Activated T-cell treated with anti-CD3 and anti-CD28 coated beads for 1 hour (primary cell): ENCODE measurements around the gene GZMM.
"Not testable (repeated sequence)": the region's sequence is repeated elsewhere in the genome, so short reads cannot be mapped to it uniquely, and the experiment has no call there.

Source experiments
- DNase-seq: peaks from one replicate; pipeline ENCODE4 v3.0.0-alpha.2; 2020; ENCODE audit warnings: low read depth

Gene GZMM

DNA sequence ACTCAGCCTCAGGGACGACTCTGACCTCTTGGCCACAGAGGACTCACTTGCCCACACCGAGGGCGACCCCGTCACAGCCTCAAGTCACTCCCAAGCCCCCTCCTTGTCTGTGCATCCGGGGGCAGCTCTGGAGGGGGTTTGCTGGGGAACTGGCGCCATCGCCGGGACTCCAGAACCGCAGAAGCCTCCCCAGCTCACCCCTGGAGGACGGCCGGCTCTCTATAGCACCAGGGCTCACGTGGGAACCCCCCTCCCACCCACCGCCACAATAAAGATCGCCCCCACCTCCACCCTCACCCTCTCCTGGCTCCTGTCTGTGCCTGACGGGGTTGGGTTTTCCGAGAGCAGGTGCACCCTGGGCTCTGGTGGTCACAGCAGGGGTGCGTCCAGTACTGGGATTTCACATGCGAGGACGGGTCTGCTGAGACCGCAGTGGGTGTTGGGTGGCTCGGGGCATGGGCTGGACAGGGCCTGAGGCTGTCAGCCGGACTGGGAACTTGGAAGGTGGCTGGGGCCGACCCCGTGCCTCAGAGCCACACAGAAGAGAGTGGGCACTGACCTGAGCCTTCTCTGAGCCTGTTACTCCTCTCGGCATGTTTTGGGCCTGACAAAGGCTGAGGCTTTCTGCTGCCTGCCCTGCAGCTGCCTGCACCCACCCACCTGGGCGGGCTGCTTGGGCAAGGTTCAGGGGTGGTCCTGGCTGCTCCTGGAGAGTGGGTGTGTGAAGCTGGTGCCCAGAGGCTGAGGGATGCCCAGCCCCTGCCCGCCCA, 39.5 kb downstream of the GZMM start:
- DNase-seq = no peak

DNA sequence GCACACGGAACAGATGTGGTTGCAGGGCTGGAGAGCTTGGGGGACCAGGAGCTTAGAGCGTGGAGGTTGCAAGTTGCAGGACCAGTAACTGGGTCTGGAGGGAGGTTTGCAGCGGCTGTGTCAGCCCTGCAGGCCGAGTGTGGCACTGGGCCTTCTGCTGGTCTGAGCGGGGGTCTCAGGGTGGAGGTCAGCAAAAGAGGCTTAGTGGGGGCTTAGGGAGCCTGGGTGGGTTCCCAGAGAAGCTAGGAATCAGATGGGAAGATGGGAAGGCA, 40.1 kb downstream of the GZMM start:
- no peak for DNase-seq

DNA sequence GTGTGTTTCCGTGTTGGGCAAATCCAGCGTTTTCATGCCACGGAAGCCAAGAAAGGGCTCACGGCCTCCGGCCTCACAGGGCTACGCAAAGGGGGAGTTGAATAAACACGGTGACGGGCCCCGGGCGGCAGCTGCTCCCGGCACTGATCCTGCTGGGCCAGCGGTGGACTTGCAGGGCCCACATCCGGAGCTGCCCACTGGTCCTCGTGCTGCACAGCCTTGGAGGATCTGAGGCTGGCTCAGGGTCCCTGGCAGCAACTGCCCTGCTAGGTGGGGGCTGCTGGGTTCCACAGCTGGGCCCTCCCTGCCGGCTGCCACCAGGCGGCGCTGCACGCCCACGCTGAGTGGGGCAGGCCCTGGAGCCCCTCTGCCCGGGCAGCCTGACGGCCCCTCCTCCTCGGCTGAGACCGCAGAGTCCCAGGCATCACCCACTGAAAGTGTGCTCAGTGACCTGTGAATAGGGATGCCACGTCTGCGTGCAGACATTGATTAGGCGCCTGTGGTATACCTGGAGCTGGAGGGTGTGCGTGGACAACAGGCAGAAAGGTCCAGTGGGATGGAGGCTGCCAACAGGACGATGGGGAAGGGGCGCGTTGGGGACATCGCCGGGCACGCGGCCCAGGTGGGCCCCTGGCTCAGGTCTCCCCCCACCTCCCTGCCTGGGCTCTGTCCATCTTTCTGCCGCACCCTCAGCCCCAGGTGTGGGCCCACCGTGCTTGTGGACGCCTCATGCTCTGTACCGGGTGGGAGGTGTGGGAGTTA, 40.6 kb downstream of the GZMM start:
- peak; percentile 68 for DNase-seq

DNA sequence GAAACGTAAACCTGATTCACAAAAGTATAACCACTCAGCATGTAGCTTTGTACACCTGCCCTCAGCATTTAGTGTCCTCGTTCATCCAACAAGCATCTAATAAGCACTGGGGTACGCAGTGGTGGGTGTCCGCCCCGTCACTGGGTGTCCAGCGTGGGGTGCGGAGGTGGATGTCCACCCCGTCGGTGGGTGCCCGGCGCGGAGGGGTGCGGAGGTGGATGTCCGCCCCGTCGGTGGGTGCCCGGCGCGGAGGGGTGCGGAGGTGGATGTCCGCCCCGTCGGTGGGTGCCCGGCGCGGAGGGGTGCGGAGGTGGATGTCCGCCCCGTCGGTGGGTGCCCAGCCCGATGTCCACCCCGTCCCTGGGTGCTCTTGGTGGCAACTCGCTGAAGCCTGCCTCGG, 41.3 kb downstream of the GZMM start:
- DNase-seq = not testable (repeated sequence)

DNA sequence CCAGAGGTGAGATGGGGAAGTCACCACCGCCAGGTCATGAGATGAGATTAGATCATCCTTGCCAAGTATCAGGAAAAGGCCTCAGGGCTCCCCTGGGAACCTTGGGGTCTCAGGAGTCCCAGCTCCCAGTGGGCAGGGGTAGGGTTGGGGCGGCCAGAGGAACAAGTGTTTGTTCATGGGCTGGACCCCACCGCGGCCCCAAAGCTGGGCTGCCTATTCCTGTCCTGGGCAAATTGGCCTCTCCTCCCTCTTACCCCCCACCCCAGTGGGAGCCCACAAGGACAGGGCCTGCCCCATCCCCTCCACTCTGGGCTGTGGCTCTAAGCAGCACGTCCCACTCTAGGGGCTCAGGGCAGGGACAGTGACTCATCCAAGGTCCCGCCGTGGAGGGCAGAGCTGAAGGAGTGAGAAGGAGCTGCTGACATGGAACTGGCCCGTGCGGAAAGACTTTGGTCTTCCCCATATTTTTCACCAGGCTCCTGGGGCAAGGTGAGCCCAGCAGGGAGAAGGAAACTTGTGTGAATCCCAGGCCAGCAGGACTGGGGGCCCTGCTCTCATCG, 41.8 kb downstream of the GZMM start:
- no peak for DNase-seq

DNA sequence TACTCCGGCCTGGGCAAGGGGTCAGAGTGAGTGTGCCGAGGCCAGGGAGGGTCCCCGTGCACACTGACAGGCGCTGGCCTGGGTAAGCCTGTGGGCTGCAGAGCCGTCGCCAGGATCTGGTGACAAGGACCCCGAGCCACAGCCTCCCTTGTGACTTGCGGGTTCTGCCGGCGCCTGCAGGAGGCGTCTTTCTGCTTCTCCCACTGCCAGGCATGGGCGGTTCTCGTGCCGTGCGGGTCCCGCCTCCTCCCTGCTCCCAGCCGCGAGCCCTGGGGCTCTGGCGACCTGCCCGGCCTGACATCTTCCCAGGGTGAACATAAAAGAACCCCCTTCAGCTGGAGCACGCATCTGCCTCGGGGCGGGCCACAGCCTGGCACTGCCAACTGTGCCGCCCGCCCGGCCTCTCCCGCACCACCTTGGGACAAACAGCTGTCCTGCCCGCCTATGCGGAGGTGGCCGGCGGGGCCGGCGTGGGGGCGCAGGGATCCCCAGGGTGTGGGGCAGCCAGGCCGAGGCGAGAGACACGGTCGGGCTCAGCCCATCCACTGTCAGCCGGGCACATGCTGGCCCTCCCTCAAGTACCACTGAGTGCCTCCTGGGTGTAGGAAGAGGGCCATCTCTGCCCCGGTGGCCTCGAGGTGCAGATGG, 44.4 kb downstream of the GZMM start:
- peak; percentile 54 for DNase-seq

DNA sequence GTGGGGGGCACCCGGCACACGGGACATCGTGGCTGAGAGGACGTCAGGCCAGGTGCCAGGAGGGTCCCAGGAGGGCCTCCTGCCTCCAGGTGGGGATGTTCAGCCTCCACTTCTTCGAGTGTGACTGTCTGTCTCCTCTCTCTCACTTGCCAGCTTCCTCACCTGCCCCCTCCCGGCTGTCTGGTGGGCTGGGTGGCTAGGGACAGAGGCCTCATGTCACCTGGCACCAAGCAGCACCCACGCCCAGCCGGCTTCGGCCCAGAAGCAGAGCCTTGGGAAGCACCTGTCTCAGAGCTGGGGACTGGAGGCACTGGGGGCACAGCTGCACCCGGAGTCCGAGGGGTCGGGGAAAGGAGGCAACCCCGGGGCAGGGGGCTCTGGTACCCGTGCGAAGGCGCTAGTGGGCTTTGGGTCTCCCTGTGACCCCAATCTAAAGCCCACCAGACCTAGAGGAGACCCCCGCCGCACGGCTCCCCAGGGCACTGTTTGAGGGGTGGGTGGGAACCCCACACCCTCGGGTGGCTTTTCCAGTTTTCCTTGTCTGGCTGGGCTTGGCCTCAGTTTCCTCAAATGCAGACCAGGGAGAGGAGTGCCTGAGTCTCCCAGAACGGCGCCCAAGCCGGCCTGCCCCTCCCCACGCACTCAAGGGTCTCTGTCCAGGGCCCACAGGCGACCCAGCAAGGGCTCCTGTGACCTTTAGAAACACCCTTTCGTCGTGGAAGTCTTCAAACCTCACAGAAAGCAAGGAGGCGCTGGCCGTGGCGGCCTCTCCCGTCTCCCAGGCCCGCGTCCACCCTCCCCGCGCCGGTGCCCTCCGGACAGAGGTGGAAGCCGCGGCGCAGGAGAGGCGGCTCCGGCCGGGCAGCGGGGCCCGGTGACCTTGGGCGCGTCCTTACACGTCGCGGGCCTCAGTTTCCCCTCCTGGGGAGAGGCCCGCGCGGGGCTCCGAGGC, 45.2 kb downstream of the GZMM start:
- no peak for DNase-seq

DNA sequence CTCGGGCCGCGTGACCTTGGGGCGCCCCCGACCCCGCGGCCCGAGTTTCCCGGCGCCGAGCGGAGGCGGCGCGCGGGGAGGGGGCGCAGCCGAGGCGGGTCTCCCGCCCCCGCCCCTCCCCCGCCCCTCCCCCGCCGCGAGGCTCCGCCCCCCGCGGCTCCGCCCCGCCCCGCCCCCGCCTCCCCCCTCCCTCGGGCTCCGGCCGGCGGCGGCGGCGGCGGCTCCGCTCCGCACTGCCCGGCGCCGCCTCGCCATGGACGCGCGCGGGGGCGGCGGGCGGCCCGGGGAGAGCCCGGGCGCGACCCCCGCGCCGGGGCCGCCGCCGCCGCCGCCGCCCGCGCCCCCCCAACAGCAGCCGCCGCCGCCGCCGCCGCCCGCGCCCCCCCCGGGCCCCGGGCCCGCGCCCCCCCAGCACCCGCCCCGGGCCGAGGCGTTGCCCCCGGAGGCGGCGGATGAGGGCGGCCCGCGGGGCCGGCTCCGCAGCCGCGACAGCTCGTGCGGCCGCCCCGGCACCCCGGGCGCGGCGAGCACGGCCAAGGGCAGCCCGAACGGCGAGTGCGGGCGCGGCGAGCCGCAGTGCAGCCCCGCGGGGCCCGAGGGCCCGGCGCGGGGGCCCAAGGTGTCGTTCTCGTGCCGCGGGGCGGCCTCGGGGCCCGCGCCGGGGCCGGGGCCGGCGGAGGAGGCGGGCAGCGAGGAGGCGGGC, 46.0 kb downstream of the GZMM start, which contains the start of gene HCN2:
Gene HCN2, plus strand, starts transcription at position 189 of the 703 bp plus-strand sequence. Its CDS starts 65 bp downstream, at position 254.
- DNase-seq = no peak

DNA sequence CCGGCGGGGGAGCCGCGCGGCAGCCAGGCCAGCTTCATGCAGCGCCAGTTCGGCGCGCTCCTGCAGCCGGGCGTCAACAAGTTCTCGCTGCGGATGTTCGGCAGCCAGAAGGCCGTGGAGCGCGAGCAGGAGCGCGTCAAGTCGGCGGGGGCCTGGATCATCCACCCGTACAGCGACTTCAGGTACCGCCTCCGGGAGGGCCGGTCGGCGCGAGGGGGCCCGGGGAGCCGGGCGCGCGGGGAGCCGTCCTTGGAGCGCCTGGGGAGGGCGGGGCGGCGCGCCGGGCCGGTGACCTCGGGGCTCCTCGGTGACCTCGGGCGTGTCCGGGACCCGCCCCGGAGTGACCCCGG, 46.5 kb downstream of the GZMM start:
- DNase-seq = no peak

DNA sequence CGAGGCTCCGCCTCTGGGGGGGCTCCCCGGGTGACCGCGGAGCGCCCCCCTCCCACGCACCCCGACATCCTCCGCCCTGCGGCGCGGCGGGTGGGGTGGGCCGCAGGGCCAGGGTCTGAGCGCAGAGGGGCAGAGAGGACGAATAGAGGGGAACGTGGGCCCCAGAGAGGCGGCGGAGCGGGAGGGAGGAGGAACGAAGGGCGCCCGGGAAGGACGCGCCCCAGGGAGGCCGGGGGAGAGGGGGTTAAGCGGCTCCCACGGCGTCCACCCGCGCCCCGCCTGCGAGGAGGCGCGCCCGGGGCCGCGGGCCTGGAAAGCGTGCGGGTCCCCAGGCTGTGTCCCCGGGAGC, 46.9 kb downstream of the GZMM start:
- no peak for DNase-seq

DNA sequence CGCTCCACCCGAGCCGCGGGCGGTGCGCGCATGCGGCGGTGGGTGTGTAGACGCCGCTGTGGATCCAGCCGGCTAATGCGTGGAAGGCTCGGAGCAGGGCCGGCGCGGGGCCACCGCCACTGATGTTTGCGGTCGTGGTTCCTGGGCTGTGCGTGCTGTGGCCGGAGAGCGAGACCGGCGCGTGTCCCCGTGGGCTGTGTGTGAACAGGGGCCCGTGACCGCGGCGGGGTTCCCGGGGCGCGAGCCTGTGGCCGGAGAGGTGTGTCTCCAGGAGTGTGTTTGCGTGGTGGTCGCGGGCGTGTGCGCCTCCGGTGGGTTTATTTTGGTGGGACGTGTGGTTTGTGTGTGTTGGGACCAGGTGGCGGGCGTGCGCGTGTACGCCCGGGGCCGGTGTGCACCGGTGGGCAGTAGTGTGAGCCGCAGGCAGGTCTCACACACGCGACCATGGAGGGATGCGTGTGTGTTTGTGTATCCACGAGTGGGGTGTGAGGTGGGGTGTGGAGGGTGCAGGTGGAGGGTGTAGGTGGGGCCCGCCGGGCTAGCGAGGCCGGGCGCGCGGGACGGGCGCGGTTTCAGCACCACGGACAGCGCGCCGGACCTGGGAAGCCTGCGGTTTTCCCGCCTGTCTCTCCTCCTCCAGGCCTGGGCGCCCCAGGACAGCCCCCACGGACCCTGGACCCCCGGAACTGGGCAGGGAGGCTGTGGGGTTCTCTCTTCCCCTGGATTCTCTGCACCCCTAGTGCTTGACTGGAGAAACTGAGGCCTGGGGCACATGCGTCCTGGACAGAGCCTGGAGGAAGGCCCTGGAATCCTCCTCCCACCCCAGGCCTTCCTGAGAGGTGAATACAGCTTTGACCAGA, 47.5 kb downstream of the GZMM start:
- no peak for DNase-seq

DNA sequence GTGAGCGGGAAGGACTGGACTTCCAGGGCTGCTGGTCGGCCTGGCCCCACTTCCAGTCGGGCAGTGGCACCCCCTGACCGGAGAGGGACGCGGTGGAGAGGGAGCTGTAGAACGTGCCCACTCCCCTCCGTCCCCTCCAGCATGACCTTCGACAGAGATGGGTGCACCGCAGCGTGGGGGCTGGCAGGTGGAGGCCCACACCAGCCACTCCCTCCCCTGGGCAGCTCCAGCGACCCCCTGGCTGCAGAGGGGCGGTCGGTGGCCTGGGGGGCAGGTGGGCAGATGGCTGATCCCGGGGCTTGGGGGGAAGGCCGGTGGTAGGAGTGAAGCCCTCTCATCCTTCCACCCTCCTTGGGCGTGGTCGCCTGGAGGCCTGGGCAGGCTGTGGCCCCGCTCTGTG, 48.2 kb downstream of the GZMM start:
- no peak for DNase-seq

DNA sequence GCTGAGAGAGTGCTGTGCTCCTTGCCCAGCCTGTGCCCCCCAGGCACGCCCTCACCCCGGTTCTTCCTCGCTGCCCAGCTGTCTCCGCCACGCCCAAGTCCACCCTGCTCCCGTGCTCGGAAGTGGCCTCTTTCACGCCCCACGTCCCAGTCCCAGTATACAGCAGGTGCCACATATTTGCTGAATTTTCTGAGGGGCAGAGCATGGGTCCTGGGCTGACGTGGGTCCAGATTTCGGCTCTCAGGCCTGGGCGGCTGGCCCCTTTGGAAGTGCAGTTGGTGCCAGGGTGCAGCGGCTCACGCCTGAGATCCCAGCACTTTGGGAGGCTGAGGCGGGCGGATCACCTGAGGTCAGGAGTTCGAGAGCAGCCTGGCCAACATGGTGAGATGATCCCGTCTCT, 49.2 kb downstream of the GZMM start:
- DNase-seq = no peak

DNA sequence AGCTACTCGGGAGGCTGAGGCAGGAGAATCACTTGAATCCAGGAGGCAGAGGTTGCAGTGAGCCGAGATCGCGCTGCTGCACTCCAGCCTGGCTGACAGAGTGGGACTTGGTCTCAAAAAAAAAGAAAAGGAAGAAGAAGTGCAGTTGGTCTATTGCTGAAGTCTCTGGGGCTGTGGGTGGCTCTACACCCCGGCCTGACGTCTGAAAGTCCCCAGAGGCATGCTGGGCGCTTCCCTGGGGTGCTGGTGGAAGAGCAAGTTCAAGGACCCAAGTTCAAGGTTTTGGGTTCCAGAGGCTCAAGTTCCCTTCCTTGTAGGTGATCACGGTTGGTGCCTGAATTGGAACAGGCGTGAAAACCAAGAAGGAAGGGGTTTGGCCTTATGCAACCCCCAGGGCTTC, 49.7 kb downstream of the GZMM start:
- DNase-seq = no peak

DNA sequence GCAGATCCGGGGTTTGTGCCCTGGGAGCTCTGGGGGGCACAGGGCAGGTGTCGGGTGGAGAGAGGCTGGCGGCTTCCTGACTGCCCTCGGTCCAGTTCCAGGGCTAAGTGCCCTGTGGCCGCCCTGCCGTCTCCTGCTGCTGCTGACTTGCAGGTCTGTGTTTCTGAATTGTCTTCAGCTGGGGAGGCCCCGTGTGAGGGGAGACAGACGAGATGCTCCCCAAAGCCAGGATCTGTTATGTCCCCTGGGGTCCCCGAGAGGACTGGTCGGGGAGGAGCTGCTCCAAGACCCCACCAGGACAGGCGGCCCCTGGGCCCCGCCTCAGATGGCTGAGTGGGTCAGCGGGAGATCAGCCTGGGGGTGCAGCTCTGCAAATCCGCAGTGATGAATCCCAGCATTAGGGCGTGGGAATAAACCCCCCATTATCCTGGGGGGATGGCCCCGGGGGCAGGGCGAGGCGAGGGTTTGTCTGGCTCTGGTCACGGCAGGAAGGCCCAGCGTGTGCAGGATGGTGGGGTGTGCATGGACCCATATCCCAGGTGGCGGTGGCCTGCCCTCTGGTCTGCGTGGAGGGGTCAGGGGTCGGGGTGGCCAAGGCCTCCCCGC, 50.5 kb downstream of the GZMM start:
- DNase-seq = no peak

DNA sequence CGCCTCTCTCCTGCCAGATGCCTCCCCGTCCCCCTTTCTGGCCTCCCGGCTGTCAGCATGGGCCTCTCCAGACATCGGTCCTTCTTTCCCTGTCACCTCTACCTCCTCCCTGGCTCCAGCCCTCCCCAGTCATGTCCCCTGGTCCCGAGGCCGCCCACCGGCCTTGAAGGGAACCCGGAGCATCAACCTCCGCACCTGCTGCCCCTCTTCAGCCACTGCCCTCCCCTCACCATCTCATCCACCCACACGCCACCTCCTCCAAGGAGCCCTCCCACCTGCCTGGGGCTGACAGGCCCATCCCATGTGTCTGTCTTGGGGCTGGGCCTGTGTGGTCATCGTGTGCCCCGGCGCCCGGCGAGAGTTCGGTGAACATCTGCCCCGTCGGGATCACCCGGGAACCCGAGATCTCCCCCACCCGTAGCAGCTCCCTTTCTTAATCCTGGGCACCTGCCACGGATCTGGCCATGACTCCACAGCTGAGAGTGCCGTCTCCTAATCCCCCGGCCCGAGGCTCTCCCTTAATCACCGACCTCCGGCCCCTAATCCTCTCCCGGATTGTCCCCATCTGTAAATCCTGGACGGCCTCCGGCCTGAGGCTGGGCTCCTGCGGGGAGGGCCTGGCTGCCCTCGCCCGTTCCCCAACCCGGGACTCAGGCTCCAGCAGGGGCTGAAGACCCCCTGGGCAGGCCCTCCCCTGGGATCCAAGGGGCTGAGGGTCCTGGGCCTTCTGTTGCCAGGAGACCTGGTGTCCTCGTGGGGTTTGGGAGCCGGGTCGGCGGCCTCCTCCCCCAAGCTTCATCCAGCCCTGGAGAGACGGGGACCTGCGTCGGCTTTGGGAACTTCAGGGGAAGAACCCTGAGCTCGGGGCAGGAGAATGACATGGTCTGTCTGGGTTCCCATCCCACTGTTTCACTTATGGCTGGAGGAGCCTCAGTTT, 51.7 kb downstream of the GZMM start:
- no peak for DNase-seq

DNA sequence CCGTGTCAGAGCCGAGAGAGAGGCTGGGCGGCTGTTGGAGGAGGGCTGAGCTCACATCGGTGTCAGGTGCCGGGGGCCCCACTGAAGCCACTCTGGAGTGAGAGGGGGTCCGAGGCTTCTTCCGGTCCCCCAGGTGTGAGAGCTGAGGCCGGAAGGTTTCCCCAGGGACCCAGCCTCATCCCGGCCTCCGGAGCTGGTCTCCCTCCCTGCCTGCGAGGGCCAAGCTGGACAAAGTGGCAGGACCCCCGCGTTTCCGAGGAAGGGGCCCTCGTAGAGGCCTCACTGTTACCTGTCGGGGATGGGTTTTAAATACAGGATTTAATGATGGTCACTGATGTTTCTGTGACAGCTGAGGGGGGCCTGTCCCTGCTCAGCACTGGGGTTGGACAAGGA, 52.4 kb downstream of the GZMM start:
- no peak for DNase-seq

DNA sequence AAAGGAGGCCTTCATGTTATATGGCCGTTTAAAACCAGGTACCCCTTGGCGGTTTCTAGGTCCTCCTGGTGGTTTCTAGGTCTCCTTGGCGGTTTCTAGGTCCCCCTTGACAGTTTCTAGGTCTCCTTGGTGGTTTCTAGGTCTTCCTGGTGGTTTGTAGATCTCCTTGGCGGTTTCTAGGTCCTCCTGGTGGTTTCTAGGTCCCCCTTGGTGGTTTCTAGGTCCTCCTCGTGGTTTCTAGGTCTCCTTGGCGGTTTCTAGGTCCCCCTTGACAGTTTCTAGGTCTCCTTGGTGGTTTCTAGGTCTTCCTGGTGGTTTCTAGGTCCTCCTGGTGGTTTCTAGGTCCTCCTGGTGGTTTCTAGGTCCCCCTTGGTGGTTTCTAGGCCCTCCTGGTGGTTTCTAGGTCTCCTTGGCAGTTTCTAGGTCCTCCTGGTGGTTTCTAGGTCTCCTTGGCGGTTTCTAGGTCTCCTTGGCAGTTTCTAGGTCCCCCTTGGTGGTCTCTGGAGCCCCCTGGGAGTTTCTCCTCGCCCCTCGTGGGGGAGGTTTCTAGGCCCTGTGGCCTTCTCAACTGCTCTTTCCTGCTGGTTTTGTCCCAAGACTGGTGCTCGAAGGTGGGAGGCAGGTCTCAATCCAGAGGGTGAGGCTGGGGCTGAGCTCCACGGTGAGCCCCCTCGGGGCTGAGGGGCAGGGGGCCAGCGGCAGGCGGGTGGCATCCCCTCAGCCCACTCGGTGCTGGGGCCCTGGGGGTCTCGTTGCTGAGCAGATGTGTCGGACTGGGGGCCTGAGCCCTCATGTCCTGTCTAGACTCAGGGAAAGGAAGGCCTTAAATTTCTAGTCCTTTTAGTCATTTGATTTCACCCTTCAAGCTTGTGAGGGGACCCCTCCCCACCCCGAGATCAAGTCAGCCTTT, 53.8 kb downstream of the GZMM start:
- no peak for DNase-seq
